Middle frontal gyrus (tissue), 1 donor: ENCODE results near the gene HYKK.
"Not testable (repeated sequence)": the region's sequence is repeated elsewhere in the genome, so short reads cannot be mapped to it uniquely, and the experiment has no call there.

Source experiments
- DNase-seq: peaks from one replicate; pipeline ENCODE4 v3.0.0-alpha.2; 2015; ENCODE audit warnings: low spot score; ENCODE audit errors: extremely low spot score

The HYKK gene

GRCh38 chr15:78506971-78507830 lies at the start of gene HYKK:
HYKK (plus strand) TSS chr15:78507577; CDS start chr15:78513089, 5,512 bp downstream.
- peak; percentile 89 for DNase-seq

GRCh38 chr15:78460737-78461136 lies 46.6 kb upstream of the HYKK start:
- no peak for DNase-seq

GRCh38 chr15:78461171-78461888 lies 46.0 kb upstream of the HYKK start:
- DNase-seq, result no peak

- no peak for DNase-seq
Measured at GRCh38 chr15:78469031-78469430, 38.3 kb upstream of the HYKK start.

DNA sequence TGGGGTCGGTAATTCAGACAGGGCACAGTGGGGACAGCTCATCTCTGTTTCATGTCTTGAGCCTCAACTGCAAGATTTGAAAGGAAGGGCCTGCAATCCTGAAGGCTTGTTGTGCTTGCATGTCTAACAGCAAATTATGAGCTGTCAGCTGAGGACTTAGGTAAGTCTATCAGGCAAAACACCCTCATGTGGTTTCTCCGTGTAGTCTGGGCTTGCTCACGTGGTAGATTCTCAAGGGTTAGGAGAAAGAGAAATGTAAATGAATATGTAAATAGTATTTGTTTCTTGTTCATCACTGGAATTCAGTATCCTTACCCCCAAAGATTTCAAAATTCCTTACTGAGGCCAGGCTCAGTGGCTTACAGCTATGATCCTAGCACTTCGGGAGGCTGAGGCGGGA lies 30.1 kb upstream of the HYKK start:
- DNase-seq, result no peak

DNA sequence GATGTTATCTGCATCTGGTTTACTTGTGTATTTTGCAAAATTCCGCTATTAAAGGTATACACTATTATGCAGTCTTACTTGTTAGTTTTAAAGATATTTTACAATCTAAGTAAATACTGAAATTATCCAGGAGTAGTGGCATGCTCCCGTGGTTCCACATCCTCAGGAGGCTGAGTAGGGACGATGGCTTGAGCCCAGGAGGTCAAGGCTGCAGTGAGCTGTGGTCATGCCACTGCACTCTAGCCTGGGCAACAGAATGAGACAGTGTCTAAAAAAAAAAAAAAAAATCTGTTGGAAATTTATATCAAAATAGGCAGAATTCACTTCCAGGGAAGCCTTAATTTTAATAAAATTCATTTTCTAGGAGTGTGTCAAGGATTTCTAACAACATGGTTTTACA lies 27.7 kb upstream of the HYKK start:
- DNase-seq, result no peak

DNA sequence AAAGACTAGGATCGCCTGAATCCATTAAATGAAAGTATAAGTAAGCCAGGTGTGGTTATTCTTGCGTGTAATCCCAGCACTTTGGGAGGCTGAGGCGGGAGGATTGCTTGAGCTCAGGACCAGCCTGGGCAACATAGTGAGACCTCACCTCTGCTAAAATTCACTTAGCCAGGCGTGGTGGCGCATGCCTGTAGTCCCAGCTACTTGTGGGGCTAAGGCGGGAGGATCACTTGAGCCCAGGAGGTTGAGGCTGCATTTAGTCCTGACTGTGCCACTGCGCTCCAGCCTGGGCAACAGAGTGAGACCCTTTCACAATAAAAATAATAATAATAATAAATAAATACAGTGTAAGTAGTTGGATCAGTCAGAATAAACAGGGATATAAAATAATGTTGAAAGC lies 25.5 kb upstream of the HYKK start:
- no peak for DNase-seq

- no peak for DNase-seq
Measured at GRCh38 chr15:78492872-78493271, 14.5 kb upstream of the HYKK start.

DNA sequence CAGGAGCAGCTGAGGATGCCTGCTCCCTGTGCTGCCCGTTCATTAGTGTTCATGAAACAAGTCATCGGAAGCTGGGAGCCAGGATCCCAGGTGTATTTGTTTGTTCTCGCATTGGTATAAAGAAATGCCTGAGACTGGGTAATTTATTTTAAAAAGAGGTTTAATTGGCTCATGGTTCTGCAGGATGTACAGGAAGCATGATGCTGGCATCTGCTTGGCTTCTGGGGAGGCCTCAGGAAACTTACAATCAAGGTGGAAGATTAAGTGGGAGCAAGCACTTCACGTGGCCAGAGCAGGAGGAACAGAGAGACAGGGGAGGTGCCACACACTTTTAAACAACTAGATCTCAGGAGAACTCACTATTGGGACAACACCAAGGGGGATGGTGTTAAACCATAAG lies 5.5 kb upstream of the HYKK start:
- DNase-seq, result no peak

- DNase-seq, result no peak
Measured at GRCh38 chr15:78502641-78503040, 4.7 kb upstream of the HYKK start.

GRCh38 chr15:78507831-78508160 lies 419 bp downstream of the HYKK start:
- no peak for DNase-seq

GRCh38 chr15:78508272-78508671 lies 895 bp downstream of the HYKK start:
- DNase-seq, result no peak

DNA sequence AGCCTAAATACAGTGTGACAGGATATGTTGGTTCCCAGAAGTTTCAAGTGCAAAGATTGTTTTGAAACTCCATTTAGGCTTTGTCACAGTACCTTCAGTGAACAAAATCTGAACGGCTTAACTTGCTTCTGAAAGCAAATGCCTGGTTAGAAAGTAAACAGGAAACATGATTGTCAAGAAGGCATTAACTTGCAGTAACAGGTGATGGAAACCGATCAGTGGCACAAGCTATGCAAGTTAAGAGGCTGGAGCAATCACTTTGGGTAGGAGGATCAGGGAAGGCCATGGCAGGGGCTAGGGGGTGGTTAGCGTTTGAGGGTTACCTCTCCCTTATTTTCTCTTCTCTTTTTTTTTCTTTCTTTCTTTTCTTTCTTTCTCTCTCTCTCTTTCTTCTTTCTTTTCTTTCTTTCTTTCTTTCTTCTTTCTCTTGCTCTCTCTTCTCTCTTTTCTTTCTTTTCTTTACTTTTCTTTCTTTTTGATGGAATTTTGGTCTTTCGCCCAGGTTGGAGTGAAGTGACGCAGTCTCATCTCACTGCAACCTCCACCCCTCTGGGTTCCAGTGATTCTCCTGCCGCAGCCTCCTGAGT lies 2.4 kb downstream of the HYKK start:
- no peak for DNase-seq

DNA sequence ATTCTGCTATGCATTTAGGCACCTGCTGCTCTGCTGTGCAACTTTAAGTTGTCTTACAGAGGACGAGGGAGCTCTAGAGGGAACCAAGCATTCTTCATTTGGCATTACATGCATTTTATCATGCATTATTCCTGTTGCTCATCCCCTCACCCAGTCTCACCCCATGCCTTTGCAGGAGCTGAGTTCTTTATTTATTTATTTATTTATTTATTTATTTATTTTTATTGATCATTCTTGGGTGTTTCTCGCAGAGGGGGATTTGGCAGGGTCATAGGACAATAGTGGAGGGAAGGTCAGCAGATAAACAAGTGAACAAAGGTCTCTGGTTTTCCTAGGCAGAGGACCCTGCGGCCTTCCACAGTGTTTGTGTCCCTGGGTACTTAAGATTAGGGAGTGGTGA lies 12.7 kb downstream of the HYKK start:
- DNase-seq, result not testable (repeated sequence)

GRCh38 chr15:78524230-78524629 lies 16.9 kb downstream of the HYKK start:
- DNase-seq, result no peak

DNA sequence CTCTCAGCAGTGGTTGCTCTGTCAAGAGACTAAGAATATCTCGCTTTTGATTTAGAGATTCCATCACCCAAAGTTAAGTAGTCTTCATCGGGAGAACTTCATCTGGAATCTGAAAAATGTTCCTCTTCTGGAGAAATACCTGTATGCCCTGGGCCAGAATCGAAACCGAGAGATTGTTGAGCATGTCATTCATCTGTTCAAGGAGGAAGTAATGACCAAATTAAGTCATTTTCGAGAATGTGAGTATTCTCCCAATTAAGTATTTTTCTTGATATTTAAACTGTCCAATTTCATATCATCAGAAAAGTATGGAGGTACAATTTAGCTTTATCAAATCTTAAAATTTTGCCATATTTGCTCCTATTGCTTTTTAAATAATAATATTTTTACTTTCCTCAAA lies 19.9 kb downstream of the HYKK start:
- no peak for DNase-seq

GRCh38 chr15:78533331-78533730 lies 26.0 kb downstream of the HYKK start:
- DNase-seq, result no peak

- no peak for DNase-seq
Measured at GRCh38 chr15:78536134-78536533, 28.8 kb downstream of the HYKK start.

GRCh38 chr15:78537266-78537905 lies 30.0 kb downstream of the HYKK start:
- DNase-seq, result no peak

- DNase-seq, result no peak
Measured at GRCh38 chr15:78538358-78538757, 31.0 kb downstream of the HYKK start.

GRCh38 chr15:78539464-78540140 lies 32.2 kb downstream of the HYKK start:
- DNase-seq, result not testable (repeated sequence)
